Choroid plexus epithelial cell (primary cell): Measurements from ENCODE around the gene ANP32D.
"Not testable (repeated sequence)": the region's sequence is repeated elsewhere in the genome, so short reads cannot be mapped to it uniquely, and the experiment has no call there.

ENCODE experiments used
- DNase-seq: peaks from one replicate; pipeline ENCODE4 v3.0.0-alpha.2; 2010; ENCODE audit warnings: low read depth
- H3K4me3 ChIP-seq: 2 replicates; pipeline ENCODE4 v1.5.1; 2011; ENCODE audit warnings: low read depth, mild to moderate bottlenecking, control low read depth, low read length, moderate library complexity
- TF ChIP-seq, protein P1 (sequence below): conservative IDR thresholded peaks from 2 replicates; pipeline ENCODE4 v1.5.1; 2011; ENCODE audit warnings: low read depth, mild to moderate bottlenecking, control low read depth, inconsistent platforms, low read length, moderate library complexity

ANP32D gene

GRCh38 chr12:48508987-48509386 is 36.6 kb downstream of the ANP32D start:
- TF ChIP-seq, protein P1, sequence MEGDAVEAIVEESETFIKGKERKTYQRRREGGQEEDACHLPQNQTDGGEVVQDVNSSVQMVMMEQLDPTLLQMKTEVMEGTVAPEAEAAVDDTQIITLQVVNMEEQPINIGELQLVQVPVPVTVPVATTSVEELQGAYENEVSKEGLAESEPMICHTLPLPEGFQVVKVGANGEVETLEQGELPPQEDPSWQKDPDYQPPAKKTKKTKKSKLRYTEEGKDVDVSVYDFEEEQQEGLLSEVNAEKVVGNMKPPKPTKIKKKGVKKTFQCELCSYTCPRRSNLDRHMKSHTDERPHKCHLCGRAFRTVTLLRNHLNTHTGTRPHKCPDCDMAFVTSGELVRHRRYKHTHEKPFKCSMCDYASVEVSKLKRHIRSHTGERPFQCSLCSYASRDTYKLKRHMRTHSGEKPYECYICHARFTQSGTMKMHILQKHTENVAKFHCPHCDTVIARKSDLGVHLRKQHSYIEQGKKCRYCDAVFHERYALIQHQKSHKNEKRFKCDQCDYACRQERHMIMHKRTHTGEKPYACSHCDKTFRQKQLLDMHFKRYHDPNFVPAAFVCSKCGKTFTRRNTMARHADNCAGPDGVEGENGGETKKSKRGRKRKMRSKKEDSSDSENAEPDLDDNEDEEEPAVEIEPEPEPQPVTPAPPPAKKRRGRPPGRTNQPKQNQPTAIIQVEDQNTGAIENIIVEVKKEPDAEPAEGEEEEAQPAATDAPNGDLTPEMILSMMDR, result no peak

GRCh38 chr12:48510111-48510510 is 37.8 kb downstream of the ANP32D start:
- no peak for DNase-seq
- TF ChIP-seq, protein P1, result no peak
- no peak overlapping the region for H3K4me3 ChIP-seq

More at GRCh38 chr12:48508987-48509386, 36.6 kb downstream of the ANP32D start:
- no peak for DNase-seq
- no peak overlapping the region for H3K4me3 ChIP-seq

DNA sequence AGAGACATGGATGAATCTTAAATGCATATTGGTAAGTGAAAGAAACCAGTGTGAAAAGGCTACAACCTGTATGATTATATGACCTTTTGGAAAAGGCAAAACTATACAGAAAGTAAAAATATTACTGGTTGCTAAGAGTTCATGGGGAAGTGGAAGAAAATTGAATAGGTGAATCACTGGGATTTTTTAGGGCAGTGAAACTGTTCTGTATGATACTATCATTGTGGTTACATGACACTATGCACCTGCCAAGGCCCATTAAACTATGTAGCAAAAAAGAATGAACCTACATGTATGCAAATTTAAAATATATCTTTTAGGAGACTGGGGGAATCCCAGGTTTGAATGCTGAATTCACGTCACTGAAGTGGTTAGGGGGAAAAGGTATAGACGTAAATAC is 40.5 kb downstream of the ANP32D start:
- DNase-seq, result no peak
- no peak overlapping the region for H3K4me3 ChIP-seq
- TF ChIP-seq, protein P1, result no peak

DNA sequence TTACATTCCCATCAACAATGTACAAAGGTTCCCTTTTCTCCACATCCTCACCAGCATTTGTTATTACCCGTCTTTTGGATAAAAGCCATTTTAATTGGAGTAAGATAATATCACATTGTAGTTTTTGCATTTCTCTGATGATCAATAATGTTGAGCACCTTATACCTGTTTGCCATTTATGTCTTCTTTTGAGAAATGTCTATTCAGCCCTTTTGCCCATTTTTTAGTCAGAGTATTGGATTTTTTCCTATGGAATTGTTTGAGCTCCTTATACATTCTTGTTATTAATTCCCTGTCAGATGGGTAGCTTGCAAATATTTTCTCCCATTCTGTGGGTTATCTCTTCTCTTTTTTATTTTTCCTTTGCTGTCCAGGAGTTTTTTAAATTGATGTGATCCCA is 42.4 kb downstream of the ANP32D start:
- TF ChIP-seq, protein P1, result no peak
- DNase-seq, result no peak
- H3K4me3 ChIP-seq, result no peak overlapping the region

- not testable (repeated sequence) for DNase-seq, H3K4me3 ChIP-seq
Measured at GRCh38 chr12:48520381-48520780, 48.0 kb downstream of the ANP32D start.
